ENCODE measurements around the gene SMPD4.
"Not testable (repeated sequence)": the region's sequence is repeated elsewhere in the genome, so short reads cannot be mapped to it uniquely, and the experiment has no call there.

Gene SMPD4, protein sequence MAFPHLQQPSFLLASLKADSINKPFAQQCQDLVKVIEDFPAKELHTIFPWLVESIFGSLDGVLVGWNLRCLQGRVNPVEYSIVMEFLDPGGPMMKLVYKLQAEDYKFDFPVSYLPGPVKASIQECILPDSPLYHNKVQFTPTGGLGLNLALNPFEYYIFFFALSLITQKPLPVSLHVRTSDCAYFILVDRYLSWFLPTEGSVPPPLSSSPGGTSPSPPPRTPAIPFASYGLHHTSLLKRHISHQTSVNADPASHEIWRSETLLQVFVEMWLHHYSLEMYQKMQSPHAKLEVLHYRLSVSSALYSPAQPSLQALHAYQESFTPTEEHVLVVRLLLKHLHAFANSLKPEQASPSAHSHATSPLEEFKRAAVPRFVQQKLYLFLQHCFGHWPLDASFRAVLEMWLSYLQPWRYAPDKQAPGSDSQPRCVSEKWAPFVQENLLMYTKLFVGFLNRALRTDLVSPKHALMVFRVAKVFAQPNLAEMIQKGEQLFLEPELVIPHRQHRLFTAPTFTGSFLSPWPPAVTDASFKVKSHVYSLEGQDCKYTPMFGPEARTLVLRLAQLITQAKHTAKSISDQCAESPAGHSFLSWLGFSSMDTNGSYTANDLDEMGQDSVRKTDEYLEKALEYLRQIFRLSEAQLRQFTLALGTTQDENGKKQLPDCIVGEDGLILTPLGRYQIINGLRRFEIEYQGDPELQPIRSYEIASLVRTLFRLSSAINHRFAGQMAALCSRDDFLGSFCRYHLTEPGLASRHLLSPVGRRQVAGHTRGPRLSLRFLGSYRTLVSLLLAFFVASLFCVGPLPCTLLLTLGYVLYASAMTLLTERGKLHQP

GRCh38 chr2:130181325-130181879 is at the start of gene SMPD4:
SMPD4 (minus strand) TSS chr2:130181602; CDS start chr2:130176592, 5,010 bp downstream.
- Histone ChIP-seq H3K27me3 (replicated peaks; ENCODE audit: control insufficient read depth, insufficient read depth, low read length) (no peaks in the 10 kb centered on the region), H3K36me3 (ENCODE audit: control insufficient read depth, insufficient read depth, low read length, severe bottlenecking) (no peaks in the 10 kb centered on the region), H3K9ac (ENCODE audit: low read length) (peak within 1 kb of the TSS; percentile 93), H3K4me1 (ENCODE audit: control insufficient read depth, insufficient read depth, low read length) (peaks cover 6% of the 10 kb centered on the region), H3K4me3 (ENCODE audit: low read length) (peak within 1 kb of the TSS; percentile 98), H3K9me3 (ENCODE audit: control insufficient read depth, low read length) (no peaks in the 10 kb centered on the region)
- DNase-seq (ENCODE audit: low read depth): peak; percentile 99

DNA sequence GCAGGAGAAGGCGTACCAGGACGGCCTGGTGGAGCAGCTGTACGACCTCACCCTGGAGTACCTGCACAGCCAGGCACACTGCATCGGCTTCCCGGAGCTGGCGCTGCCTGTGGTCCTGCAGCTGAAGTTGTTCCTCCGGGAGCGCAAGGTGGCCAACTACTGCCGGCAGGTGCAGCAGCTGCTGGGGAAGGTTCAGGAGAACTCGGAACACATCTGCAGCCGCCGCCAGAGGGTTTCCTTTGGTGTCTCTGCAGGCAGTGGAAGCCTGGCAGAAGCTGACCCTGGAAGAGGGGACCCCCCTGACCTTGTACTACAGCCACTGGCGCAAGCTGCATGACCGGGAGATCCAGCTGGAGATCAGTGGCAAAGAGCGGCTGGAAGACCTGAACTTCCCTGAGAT is 49.5 kb upstream of the SMPD4 start:
- H3K9ac ChIP-seq (ENCODE audit: low read length); H3K27me3 ChIP-seq (replicated peaks; ENCODE audit: control insufficient read depth, insufficient read depth, low read length); DNase-seq (ENCODE audit: low read depth): not testable (repeated sequence)

DNA sequence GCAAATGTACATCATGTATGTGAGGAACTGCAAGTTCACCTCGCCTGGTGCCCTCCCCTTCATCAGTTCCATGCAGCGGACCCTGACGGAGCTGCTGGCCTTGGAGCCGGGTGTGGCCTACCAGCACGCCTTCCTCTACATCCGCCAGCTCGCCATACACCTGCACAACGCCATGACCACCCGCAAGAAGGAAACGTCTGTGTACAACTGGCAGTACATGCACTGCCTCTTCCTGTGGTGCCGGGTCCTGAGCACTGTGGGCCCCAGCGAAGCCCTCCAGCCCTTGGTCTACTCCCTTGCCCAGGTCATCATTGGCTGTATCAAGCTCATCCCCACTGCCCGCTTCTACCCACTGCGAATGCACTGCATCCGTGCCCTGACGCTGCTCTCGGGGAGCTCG is 49.0 kb upstream of the SMPD4 start:
- DNase-seq (ENCODE audit: low read depth); H3K9me3 ChIP-seq (ENCODE audit: control insufficient read depth, low read length); H3K4me3 ChIP-seq (ENCODE audit: low read length); H3K9ac ChIP-seq (ENCODE audit: low read length); H3K4me1 ChIP-seq (ENCODE audit: control insufficient read depth, insufficient read depth, low read length); H3K27me3 ChIP-seq (replicated peaks; ENCODE audit: control insufficient read depth, insufficient read depth, low read length); H3K36me3 ChIP-seq (ENCODE audit: control insufficient read depth, insufficient read depth, low read length, severe bottlenecking): not testable (repeated sequence)

More for the DNA sequence above, 49.5 kb upstream of the SMPD4 start:
- not testable (repeated sequence) for H3K36me3 ChIP-seq (ENCODE audit: control insufficient read depth, insufficient read depth, low read length, severe bottlenecking); H3K4me3 ChIP-seq (ENCODE audit: low read length); H3K4me1 ChIP-seq (ENCODE audit: control insufficient read depth, insufficient read depth, low read length); H3K9me3 ChIP-seq (ENCODE audit: control insufficient read depth, low read length)

- H3K4me1 ChIP-seq (ENCODE audit: control insufficient read depth, insufficient read depth, low read length); H3K9ac ChIP-seq (ENCODE audit: low read length); H3K36me3 ChIP-seq (ENCODE audit: control insufficient read depth, insufficient read depth, low read length, severe bottlenecking); DNase-seq (ENCODE audit: low read depth); H3K27me3 ChIP-seq (replicated peaks; ENCODE audit: control insufficient read depth, insufficient read depth, low read length); H3K9me3 ChIP-seq (ENCODE audit: control insufficient read depth, low read length): not testable (repeated sequence)
- peak overlapping the region; percentile 69 for H3K4me3 ChIP-seq (ENCODE audit: low read length)
Measured at GRCh38 chr2:130229161-130229510, 47.7 kb upstream of the SMPD4 start.

DNA sequence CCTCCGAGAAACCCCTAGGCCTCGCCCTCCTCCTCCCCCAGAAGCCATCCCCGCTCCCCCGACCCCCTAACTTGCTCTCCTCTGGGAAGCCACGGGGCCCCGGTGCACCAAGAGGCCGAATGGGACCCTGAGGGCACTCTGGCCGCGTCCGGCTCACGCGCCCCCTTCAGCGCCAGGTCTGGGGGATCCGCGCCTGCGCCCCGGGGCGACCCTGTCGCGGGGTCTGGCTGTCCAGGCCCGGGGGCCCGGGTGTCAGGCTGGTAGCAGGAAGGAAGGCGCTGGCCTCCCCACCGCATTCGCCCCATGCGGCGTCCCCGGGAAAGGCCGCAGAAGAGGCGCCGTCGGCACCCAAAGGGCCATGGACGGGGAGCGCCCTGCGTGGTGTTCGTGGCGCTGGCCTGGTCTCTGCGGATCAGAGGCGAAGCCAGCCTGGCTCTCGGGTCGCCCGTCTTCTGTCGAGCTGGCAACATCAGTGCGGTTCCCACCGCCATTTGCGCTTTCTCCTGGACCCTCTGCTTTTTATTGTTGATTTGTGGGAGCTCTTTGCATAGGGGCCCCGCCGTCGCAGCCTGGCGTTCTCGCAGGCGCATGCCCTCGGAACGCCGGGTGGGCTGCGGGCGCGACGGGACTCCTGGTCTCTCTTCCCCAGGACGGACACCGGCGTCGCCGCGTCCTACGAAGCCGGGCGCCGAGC is 47.2 kb upstream of the SMPD4 start:
- H3K4me3 ChIP-seq (ENCODE audit: low read length); H3K9ac ChIP-seq (ENCODE audit: low read length); H3K4me1 ChIP-seq (ENCODE audit: control insufficient read depth, insufficient read depth, low read length); H3K9me3 ChIP-seq (ENCODE audit: control insufficient read depth, low read length); DNase-seq (ENCODE audit: low read depth); H3K36me3 ChIP-seq (ENCODE audit: control insufficient read depth, insufficient read depth, low read length, severe bottlenecking); H3K27me3 ChIP-seq (replicated peaks; ENCODE audit: control insufficient read depth, insufficient read depth, low read length): not testable (repeated sequence)

- H3K9me3 ChIP-seq (ENCODE audit: control insufficient read depth, low read length); H3K9ac ChIP-seq (ENCODE audit: low read length); H3K36me3 ChIP-seq (ENCODE audit: control insufficient read depth, insufficient read depth, low read length, severe bottlenecking); H3K4me1 ChIP-seq (ENCODE audit: control insufficient read depth, insufficient read depth, low read length); H3K4me3 ChIP-seq (ENCODE audit: low read length); DNase-seq (ENCODE audit: low read depth); H3K27me3 ChIP-seq (replicated peaks; ENCODE audit: control insufficient read depth, insufficient read depth, low read length): not testable (repeated sequence)
Measured at GRCh38 chr2:130228005-130228404, 46.6 kb upstream of the SMPD4 start.

DNA sequence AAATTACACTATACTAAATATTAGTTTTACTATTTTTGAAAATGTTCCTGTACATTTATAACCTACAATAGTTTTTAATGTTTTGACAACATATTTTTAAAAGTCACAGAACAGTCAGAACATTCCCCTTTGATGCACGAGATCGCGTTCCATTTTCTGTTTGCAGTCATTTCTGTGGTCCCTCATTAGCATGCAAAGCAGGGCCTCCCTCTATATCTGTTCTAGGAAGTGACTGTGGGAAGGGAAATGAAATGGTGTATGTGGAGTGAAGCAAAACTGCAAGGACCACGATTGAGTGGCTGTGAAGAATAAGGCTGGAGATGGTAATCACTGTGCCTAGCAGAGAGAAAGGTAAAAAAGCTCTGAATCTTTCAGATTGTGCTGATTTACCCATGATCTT is 41.1 kb upstream of the SMPD4 start:
- H3K4me1 ChIP-seq (ENCODE audit: control insufficient read depth, insufficient read depth, low read length); H3K9me3 ChIP-seq (ENCODE audit: control insufficient read depth, low read length); H3K4me3 ChIP-seq (ENCODE audit: low read length); H3K9ac ChIP-seq (ENCODE audit: low read length); H3K36me3 ChIP-seq (ENCODE audit: control insufficient read depth, insufficient read depth, low read length, severe bottlenecking); H3K27me3 ChIP-seq (replicated peaks; ENCODE audit: control insufficient read depth, insufficient read depth, low read length); DNase-seq (ENCODE audit: low read depth): not testable (repeated sequence)

DNA sequence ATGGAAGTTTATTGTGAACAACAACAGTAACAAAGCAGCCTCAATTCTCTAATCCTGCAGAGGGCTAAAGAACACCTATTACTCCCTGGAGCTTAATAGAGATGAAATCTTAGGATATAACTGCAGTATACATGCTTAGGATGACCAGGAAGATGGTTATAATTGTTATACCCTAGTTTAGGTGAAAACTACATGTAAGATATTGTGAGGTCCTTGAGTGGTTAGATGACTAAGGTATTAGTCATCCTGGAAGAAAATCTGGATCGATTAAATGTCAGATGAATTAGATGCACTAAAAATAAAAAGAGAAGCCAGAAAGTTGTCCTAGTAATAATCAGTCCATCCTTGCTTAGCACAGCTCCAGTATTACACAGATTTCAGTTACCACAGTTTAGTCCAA is 39.1 kb upstream of the SMPD4 start:
- not testable (repeated sequence) for H3K9ac ChIP-seq (ENCODE audit: low read length); DNase-seq (ENCODE audit: low read depth); H3K36me3 ChIP-seq (ENCODE audit: control insufficient read depth, insufficient read depth, low read length, severe bottlenecking); H3K4me1 ChIP-seq (ENCODE audit: control insufficient read depth, insufficient read depth, low read length); H3K27me3 ChIP-seq (replicated peaks; ENCODE audit: control insufficient read depth, insufficient read depth, low read length); H3K4me3 ChIP-seq (ENCODE audit: low read length); H3K9me3 ChIP-seq (ENCODE audit: control insufficient read depth, low read length)

DNA sequence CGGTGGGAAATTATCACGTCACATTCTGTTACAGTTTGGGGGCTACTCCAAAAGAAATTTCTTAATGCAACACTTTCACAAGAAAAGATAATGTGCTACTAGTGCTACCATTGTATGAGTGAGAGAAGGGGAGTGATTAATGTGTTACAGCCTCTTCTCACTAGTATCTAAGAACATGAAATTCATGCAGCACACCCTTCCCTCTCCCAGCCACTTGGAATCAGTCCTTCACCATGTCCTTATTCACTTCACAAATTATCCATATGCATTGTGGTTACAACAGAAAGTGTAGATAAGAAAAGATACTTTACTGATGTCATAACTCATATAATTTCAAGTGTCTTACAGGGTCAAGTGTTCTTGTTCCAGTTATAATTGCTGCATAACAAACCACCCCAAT is 37.7 kb upstream of the SMPD4 start:
- H3K27me3 ChIP-seq (replicated peaks; ENCODE audit: control insufficient read depth, insufficient read depth, low read length); H3K9me3 ChIP-seq (ENCODE audit: control insufficient read depth, low read length); H3K4me1 ChIP-seq (ENCODE audit: control insufficient read depth, insufficient read depth, low read length); H3K4me3 ChIP-seq (ENCODE audit: low read length); DNase-seq (ENCODE audit: low read depth); H3K9ac ChIP-seq (ENCODE audit: low read length); H3K36me3 ChIP-seq (ENCODE audit: control insufficient read depth, insufficient read depth, low read length, severe bottlenecking): not testable (repeated sequence)

- not testable (repeated sequence) for H3K27me3 ChIP-seq (replicated peaks; ENCODE audit: control insufficient read depth, insufficient read depth, low read length); H3K4me1 ChIP-seq (ENCODE audit: control insufficient read depth, insufficient read depth, low read length); H3K9me3 ChIP-seq (ENCODE audit: control insufficient read depth, low read length); H3K4me3 ChIP-seq (ENCODE audit: low read length); DNase-seq (ENCODE audit: low read depth); H3K9ac ChIP-seq (ENCODE audit: low read length); H3K36me3 ChIP-seq (ENCODE audit: control insufficient read depth, insufficient read depth, low read length, severe bottlenecking)
Measured at GRCh38 chr2:130207051-130207450, 25.6 kb upstream of the SMPD4 start.

DNA sequence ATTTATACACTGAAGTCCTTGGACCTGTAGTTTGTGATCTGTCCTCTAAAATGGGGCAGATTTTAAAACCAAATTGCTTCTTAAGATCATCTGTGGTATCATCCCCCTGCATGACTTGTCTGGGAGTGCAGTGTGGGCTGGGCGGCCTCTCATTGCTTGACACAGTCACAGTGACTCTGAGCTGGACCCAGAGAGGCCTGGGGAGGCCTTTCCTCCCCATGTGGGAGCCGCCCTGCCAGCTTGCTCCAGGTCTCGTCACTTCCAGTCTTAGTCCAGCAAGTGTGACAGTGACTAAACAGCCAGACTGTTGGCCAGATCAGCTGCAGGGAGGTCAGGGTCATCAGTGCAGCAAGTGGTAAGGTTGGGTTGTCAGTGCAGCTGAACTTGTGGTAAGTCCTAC is 21.7 kb upstream of the SMPD4 start:
- not testable (repeated sequence) for DNase-seq (ENCODE audit: low read depth); H3K36me3 ChIP-seq (ENCODE audit: control insufficient read depth, insufficient read depth, low read length, severe bottlenecking); H3K4me3 ChIP-seq (ENCODE audit: low read length); H3K9ac ChIP-seq (ENCODE audit: low read length); H3K9me3 ChIP-seq (ENCODE audit: control insufficient read depth, low read length); H3K4me1 ChIP-seq (ENCODE audit: control insufficient read depth, insufficient read depth, low read length); H3K27me3 ChIP-seq (replicated peaks; ENCODE audit: control insufficient read depth, insufficient read depth, low read length)

Data from adipocyte (in vitro differentiated cells).